HEK293 (cell line): ENCODE results near the gene PTPN4.

ENCODE experiments used
- CTCF ChIP-seq: fragments of 450-650 bp; formaldehyde crosslinking; IDR thresholded peaks from 2 replicates; pipeline ENCODE4 v1.5.1; 2016; ENCODE audit warnings: missing biosample characterization, missing genetic modification characterization
- KLF16 ChIP-seq: fragments of 450-650 bp; formaldehyde crosslinking; IDR thresholded peaks from 2 replicates; pipeline ENCODE4 v1.5.1; 2017; ENCODE audit warnings: missing biosample characterization, missing genetic modification characterization
- OSR2 ChIP-seq: fragments of 450-650 bp; formaldehyde crosslinking; IDR thresholded peaks from 2 replicates; pipeline ENCODE4 v1.5.1; 2016; ENCODE audit warnings: missing biosample characterization, missing genetic modification characterization
- PATZ1 ChIP-seq: fragments of 450-650 bp; formaldehyde crosslinking; IDR thresholded peaks from 2 replicates; pipeline ENCODE4 v1.5.1; 2016; ENCODE audit warnings: missing biosample characterization, missing genetic modification characterization
- SETDB1 ChIP-seq: IDR thresholded peaks from one replicate; pipeline ENCODE4 v1.6.1; 2017; ENCODE audit warnings: mild to moderate bottlenecking, low read length, moderate library complexity, mixed read lengths; ENCODE audit not compliant: insufficient read length
- ZNF169 ChIP-seq: fragments of 450-650 bp; formaldehyde crosslinking; IDR thresholded peaks from 2 replicates; pipeline ENCODE4 v1.5.1; 2016; ENCODE audit warnings: missing biosample characterization, missing genetic modification characterization
- ZNF624 ChIP-seq: fragments of 450-650 bp; formaldehyde crosslinking; IDR thresholded peaks from 2 replicates; pipeline ENCODE4 v1.5.1; 2017; ENCODE audit warnings: missing biosample characterization, missing genetic modification characterization

- no peak for TF ChIP-seq CTCF (tag by site-specific recombination)
- TF ChIP-seq KLF16 (tag by site-specific recombination): no peak
- TF ChIP-seq OSR2 (tag by site-specific recombination): no peak
- no peak for TF ChIP-seq ZNF624
- no peak for TF ChIP-seq ZNF169 (tag by site-specific recombination)
- TF ChIP-seq PATZ1 (tag by site-specific recombination): no peak
- no peak for TF ChIP-seq SETDB1
These were observed 180.2 kb downstream of the PTPN4 start for GRCh38 chr2:119939915-119940314.
